ENCODE results near the gene DISC1.

DNA sequence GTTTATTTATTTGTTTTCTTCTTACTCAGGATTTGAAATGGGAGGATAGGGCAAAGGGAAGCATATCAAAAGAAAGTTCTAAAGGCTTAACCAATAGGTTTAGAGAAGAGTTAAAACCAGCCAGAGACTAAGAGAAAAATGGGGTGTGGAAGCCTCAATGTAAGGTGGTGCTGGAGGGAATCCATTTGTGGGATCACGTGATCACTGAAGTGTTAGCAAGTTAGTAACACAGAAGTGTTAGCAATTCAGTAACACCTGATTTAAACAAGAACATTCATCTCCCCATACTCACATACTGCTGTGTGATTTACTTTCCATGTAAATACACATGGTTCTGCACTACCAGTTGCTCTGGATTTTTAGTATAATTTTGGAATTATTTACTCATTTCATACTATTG is 451.2 kb downstream of the DISC1 start:
- TF ChIP-seq, protein P1, sequence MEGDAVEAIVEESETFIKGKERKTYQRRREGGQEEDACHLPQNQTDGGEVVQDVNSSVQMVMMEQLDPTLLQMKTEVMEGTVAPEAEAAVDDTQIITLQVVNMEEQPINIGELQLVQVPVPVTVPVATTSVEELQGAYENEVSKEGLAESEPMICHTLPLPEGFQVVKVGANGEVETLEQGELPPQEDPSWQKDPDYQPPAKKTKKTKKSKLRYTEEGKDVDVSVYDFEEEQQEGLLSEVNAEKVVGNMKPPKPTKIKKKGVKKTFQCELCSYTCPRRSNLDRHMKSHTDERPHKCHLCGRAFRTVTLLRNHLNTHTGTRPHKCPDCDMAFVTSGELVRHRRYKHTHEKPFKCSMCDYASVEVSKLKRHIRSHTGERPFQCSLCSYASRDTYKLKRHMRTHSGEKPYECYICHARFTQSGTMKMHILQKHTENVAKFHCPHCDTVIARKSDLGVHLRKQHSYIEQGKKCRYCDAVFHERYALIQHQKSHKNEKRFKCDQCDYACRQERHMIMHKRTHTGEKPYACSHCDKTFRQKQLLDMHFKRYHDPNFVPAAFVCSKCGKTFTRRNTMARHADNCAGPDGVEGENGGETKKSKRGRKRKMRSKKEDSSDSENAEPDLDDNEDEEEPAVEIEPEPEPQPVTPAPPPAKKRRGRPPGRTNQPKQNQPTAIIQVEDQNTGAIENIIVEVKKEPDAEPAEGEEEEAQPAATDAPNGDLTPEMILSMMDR (IDR thresholded peaks at IDR 0.05), result no peak
- TF ChIP-seq POLR2A (IDR thresholded peaks at IDR 0.05) (no peak), POLR2AphosphoS5 (IDR thresholded peaks at IDR 0.05) (no peak)
